GM13977 (cell line): ENCODE measurements around the gene PTPRCAP.
"Not testable (repeated sequence)": the region's sequence is repeated elsewhere in the genome, so short reads cannot be mapped to it uniquely, and the experiment has no call there.

Source experiments
- DNase-seq: peaks from one replicate; pipeline ENCODE4 v3.0.0; 2012; ENCODE audit warnings: low spot score
- CTCF ChIP-seq: IDR thresholded peaks from 2 replicates; pipeline ENCODE4 v1.5.1; 2012; ENCODE audit warnings: mild to moderate bottlenecking, control low read depth; ENCODE audit not compliant: insufficient read depth; ENCODE audit errors: extremely low read depth, missing control alignments
- in situ Hi-C: fragments of 300-500 bp; cut with MboI; formaldehyde crosslinking; loops from one replicate; pipeline ENCODE4 v1.12.0; 2022; ENCODE audit warnings: low sequenced_read_pairs, low pct_unique_long_range_greater_than_20kb, mixed read lengths, inconsistent platforms; ENCODE audit not compliant: unreplicated experiment

The PTPRCAP gene

GRCh38 chr11:67404515-67405195 lies 32.8 kb downstream of the PTPRCAP start:
- no peak for TF ChIP-seq CTCF
- in situ Hi-C loops: loop anchor here (10.0 kb wide), 1 partner anchor 60 kb away; the partner anchor contains the start of gene TMEM134
- DNase-seq: no peak

- in situ Hi-C loops: loop anchor here (10.0 kb wide), 1 partner anchor 62 kb away; the partner anchor contains the start of gene TMEM134
- DNase-seq: not testable (repeated sequence)
These were observed 34.4 kb downstream of the PTPRCAP start for GRCh38 chr11:67403085-67403484.

GRCh38 chr11:67402192-67402839 lies 35.2 kb downstream of the PTPRCAP start:
- in situ Hi-C loops: loop anchor here (10.0 kb wide), 1 partner anchor 62 kb away; the partner anchor contains the start of gene TMEM134
- DNase-seq: not testable (repeated sequence)

GRCh38 chr11:67401495-67402191 lies 35.8 kb downstream of the PTPRCAP start, which contains the start of gene PPP1CA:
PPP1CA (minus strand) TSS chr11:67401858; CDS start chr11:67401782, 76 bp downstream.
- DNase-seq: peak; percentile 100
- peak; percentile 52 for TF ChIP-seq CTCF
- in situ Hi-C loops: loop anchor here (10.0 kb wide), 1 partner anchor 63 kb away; the partner anchor contains the start of gene TMEM134

- no peak for TF ChIP-seq CTCF
- DNase-seq: peak; percentile 48
These were observed 36.5 kb downstream of the PTPRCAP start for GRCh38 chr11:67400942-67401494.

GRCh38 chr11:67400251-67400941 lies 37.1 kb downstream of the PTPRCAP start:
- in situ Hi-C loops: loop anchor here (10.0 kb wide), 1 partner anchor 64 kb away; the partner anchor contains the start of gene TMEM134
- DNase-seq: no peak
- TF ChIP-seq CTCF: no peak

More at GRCh38 chr11:67400942-67401494, 36.5 kb downstream of the PTPRCAP start:
- in situ Hi-C loops: loop anchor here (10.0 kb wide), 1 partner anchor 64 kb away; the partner anchor contains the start of gene TMEM134
